Measurements from ENCODE around the gene FAM156B.
"Not testable (repeated sequence)": the region's sequence is repeated elsewhere in the genome, so short reads cannot be mapped to it uniquely, and the experiment has no call there.

FAM156B gene

GRCh38 chrX:52896855-52897709 is at the start of gene FAM156B:
TSS of gene FAM156B (plus strand) at chrX:52897330. CDS start at chrX:52907226, 9,896 bp downstream.
- H3K4me3 ChIP-seq (ENCODE audit: low read length); H3K27ac ChIP-seq (ENCODE audit: low read length); H3K9me3 ChIP-seq (ENCODE audit: control insufficient read depth, insufficient read depth, low read length); H3K27me3 ChIP-seq (ENCODE audit: control insufficient read depth, insufficient read depth, low read length); H3K4me1 ChIP-seq (ENCODE audit: control insufficient read depth, insufficient read depth, low read length); DNase-seq (ENCODE audit: low read depth, low spot score); H3K36me3 ChIP-seq (ENCODE audit: control insufficient read depth, insufficient read depth, low read length): not testable (repeated sequence)
- WGBS (ENCODE audit: insufficient coverage, insufficient read length) = no CpG with 5 or more reads among the region's 92 CpGs

- H3K4me3 ChIP-seq (ENCODE audit: low read length) = no peak overlapping the region
- no peaks in the 10 kb centered on the region for H3K27me3 ChIP-seq (ENCODE audit: control insufficient read depth, insufficient read depth, low read length)
- no peaks in the 10 kb centered on the region for H3K4me1 ChIP-seq (ENCODE audit: control insufficient read depth, insufficient read depth, low read length)
- no peaks in the 10 kb centered on the region for H3K36me3 ChIP-seq (ENCODE audit: control insufficient read depth, insufficient read depth, low read length)
- H3K27ac ChIP-seq (ENCODE audit: low read length) = no peak overlapping the region
- H3K9me3 ChIP-seq (ENCODE audit: control insufficient read depth, insufficient read depth, low read length) = no peaks in the 10 kb centered on the region
- no peak for DNase-seq (ENCODE audit: low read depth, low spot score)
- no CpG with 5 or more reads among the region's 9 CpGs for WGBS (ENCODE audit: insufficient coverage, insufficient read length)
These were observed 44.8 kb upstream of the FAM156B start for GRCh38 chrX:52852110-52852860.

- H3K36me3 ChIP-seq (ENCODE audit: control insufficient read depth, insufficient read depth, low read length); H3K9me3 ChIP-seq (ENCODE audit: control insufficient read depth, insufficient read depth, low read length); H3K27ac ChIP-seq (ENCODE audit: low read length); H3K4me3 ChIP-seq (ENCODE audit: low read length); DNase-seq (ENCODE audit: low read depth, low spot score); H3K27me3 ChIP-seq (ENCODE audit: control insufficient read depth, insufficient read depth, low read length); H3K4me1 ChIP-seq (ENCODE audit: control insufficient read depth, insufficient read depth, low read length): not testable (repeated sequence)
- WGBS (ENCODE audit: insufficient coverage, insufficient read length) = no CpG with 5 or more reads among the region's 4 CpGs
These were observed 40.1 kb upstream of the FAM156B start for GRCh38 chrX:52856991-52857525.

- WGBS (ENCODE audit: insufficient coverage, insufficient read length) = no CpG with 5 or more reads among the region's 6 CpGs
- no peaks in the 10 kb centered on the region for H3K9me3 ChIP-seq (ENCODE audit: control insufficient read depth, insufficient read depth, low read length)
- no peak overlapping the region for H3K27ac ChIP-seq (ENCODE audit: low read length)
- H3K4me1 ChIP-seq (ENCODE audit: control insufficient read depth, insufficient read depth, low read length) = no peaks in the 10 kb centered on the region
- no peak overlapping the region for H3K4me3 ChIP-seq (ENCODE audit: low read length)
- no peaks in the 10 kb centered on the region for H3K36me3 ChIP-seq (ENCODE audit: control insufficient read depth, insufficient read depth, low read length)
- DNase-seq (ENCODE audit: low read depth, low spot score) = no peak
- H3K27me3 ChIP-seq (ENCODE audit: control insufficient read depth, insufficient read depth, low read length) = no peaks in the 10 kb centered on the region
These were observed 31.7 kb upstream of the FAM156B start for GRCh38 chrX:52865343-52865998.

GRCh38 chrX:52867610-52868348 is 29.4 kb upstream of the FAM156B start, which contains the start of gene XAGE3:
TSS of gene XAGE3 (minus strand) at chrX:52868083. CDS start at chrX:52867133, 950 bp downstream.
- DNase-seq (ENCODE audit: low read depth, low spot score) = no peak
- WGBS (ENCODE audit: insufficient coverage, insufficient read length) = no CpG with 5 or more reads among the region's 35 CpGs
- no peaks in the 10 kb centered on the region for H3K36me3 ChIP-seq (ENCODE audit: control insufficient read depth, insufficient read depth, low read length)

GRCh38 chrX:52870046-52870445 is 27.1 kb upstream of the FAM156B start:
- no peak overlapping the region for H3K27ac ChIP-seq (ENCODE audit: low read length)
- no peaks in the 10 kb centered on the region for H3K27me3 ChIP-seq (ENCODE audit: control insufficient read depth, insufficient read depth, low read length)
- H3K36me3 ChIP-seq (ENCODE audit: control insufficient read depth, insufficient read depth, low read length) = no peaks in the 10 kb centered on the region
- no peak overlapping the region for H3K4me3 ChIP-seq (ENCODE audit: low read length)
- no peaks in the 10 kb centered on the region for H3K4me1 ChIP-seq (ENCODE audit: control insufficient read depth, insufficient read depth, low read length)
- no peak for DNase-seq (ENCODE audit: low read depth, low spot score)
- no CpG with 5 or more reads among the region's 1 CpG for WGBS (ENCODE audit: insufficient coverage, insufficient read length)
- H3K9me3 ChIP-seq (ENCODE audit: control insufficient read depth, insufficient read depth, low read length) = no peaks in the 10 kb centered on the region

More at GRCh38 chrX:52867610-52868348, 29.4 kb upstream of the FAM156B start, which contains the start of gene XAGE3:
- Histone ChIP-seq H3K4me1 (ENCODE audit: control insufficient read depth, insufficient read depth, low read length) (no peaks in the 10 kb centered on the region), H3K4me3 (ENCODE audit: low read length) (no peak within 1 kb of the TSS), H3K9me3 (ENCODE audit: control insufficient read depth, insufficient read depth, low read length) (no peaks in the 10 kb centered on the region), H3K27ac (ENCODE audit: low read length) (no peak within 1 kb of the TSS), H3K27me3 (ENCODE audit: control insufficient read depth, insufficient read depth, low read length) (no peaks in the 10 kb centered on the region)

- not testable (repeated sequence) for H3K36me3 ChIP-seq (ENCODE audit: control insufficient read depth, insufficient read depth, low read length); H3K27ac ChIP-seq (ENCODE audit: low read length); H3K9me3 ChIP-seq (ENCODE audit: control insufficient read depth, insufficient read depth, low read length); DNase-seq (ENCODE audit: low read depth, low spot score); H3K4me1 ChIP-seq (ENCODE audit: control insufficient read depth, insufficient read depth, low read length); H3K27me3 ChIP-seq (ENCODE audit: control insufficient read depth, insufficient read depth, low read length); H3K4me3 ChIP-seq (ENCODE audit: low read length)
These were observed 23.3 kb upstream of the FAM156B start for GRCh38 chrX:52873825-52874224.

- Histone ChIP-seq H3K36me3 (ENCODE audit: control insufficient read depth, insufficient read depth, low read length) (no peaks in the 10 kb centered on the region), H3K27me3 (ENCODE audit: control insufficient read depth, insufficient read depth, low read length) (no peaks in the 10 kb centered on the region), H3K4me1 (ENCODE audit: control insufficient read depth, insufficient read depth, low read length) (no peaks in the 10 kb centered on the region), H3K9me3 (ENCODE audit: control insufficient read depth, insufficient read depth, low read length) (no peaks in the 10 kb centered on the region), H3K27ac (ENCODE audit: low read length) (no peak overlapping the region), H3K4me3 (ENCODE audit: low read length) (no peak overlapping the region)
- no peak for DNase-seq (ENCODE audit: low read depth, low spot score)
- no CpG with 5 or more reads among the region's 5 CpGs for WGBS (ENCODE audit: insufficient coverage, insufficient read length)
These were observed 22.5 kb upstream of the FAM156B start for GRCh38 chrX:52874661-52875060.

GRCh38 chrX:52875436-52875835 is 21.7 kb upstream of the FAM156B start:
- H3K36me3 ChIP-seq (ENCODE audit: control insufficient read depth, insufficient read depth, low read length); DNase-seq (ENCODE audit: low read depth, low spot score); H3K27ac ChIP-seq (ENCODE audit: low read length); H3K4me1 ChIP-seq (ENCODE audit: control insufficient read depth, insufficient read depth, low read length); H3K27me3 ChIP-seq (ENCODE audit: control insufficient read depth, insufficient read depth, low read length); H3K4me3 ChIP-seq (ENCODE audit: low read length); H3K9me3 ChIP-seq (ENCODE audit: control insufficient read depth, insufficient read depth, low read length): not testable (repeated sequence)
- no CpG with 5 or more reads among the region's 10 CpGs for WGBS (ENCODE audit: insufficient coverage, insufficient read length)

- not testable (repeated sequence) for DNase-seq (ENCODE audit: low read depth, low spot score)
- WGBS (ENCODE audit: insufficient coverage, insufficient read length) = no CpG with 5 or more reads among the region's 6 CpGs
These were observed 20.7 kb upstream of the FAM156B start for GRCh38 chrX:52876386-52876785.

More at GRCh38 chrX:52876386-52876785, 20.7 kb upstream of the FAM156B start:
- H3K9me3 ChIP-seq (ENCODE audit: control insufficient read depth, insufficient read depth, low read length); H3K36me3 ChIP-seq (ENCODE audit: control insufficient read depth, insufficient read depth, low read length); H3K27ac ChIP-seq (ENCODE audit: low read length); H3K4me3 ChIP-seq (ENCODE audit: low read length); H3K27me3 ChIP-seq (ENCODE audit: control insufficient read depth, insufficient read depth, low read length); H3K4me1 ChIP-seq (ENCODE audit: control insufficient read depth, insufficient read depth, low read length): not testable (repeated sequence)
